Ovary (tissue), 3 donors: ENCODE results near the gene NOM1.

Source experiments
- CTCF ChIP-seq, 3 donors: fragments of 450-650 bp in 2 of 3; fragments of 200-600 bp in 1 of 3; IDR thresholded peaks; one replicate each; pipeline versions ENCODE4 v1.5.1 to v1.8.0; 2016 to 2022; ENCODE audit warnings: antibody characterized with exemption in 3 of 3, mild to moderate bottlenecking in 1 of 3
- EP300 ChIP-seq: sonication (generic); formaldehyde crosslinking; IDR thresholded peaks from one replicate; pipeline ENCODE4 v1.6.1; 2017; ENCODE audit warnings: antibody characterized with exemption
- POLR2A ChIP-seq: fragments of 450-650 bp; IDR thresholded peaks from one replicate; pipeline ENCODE4 v1.6.1; 2017; ENCODE audit warnings: antibody characterized with exemption, mild to moderate bottlenecking, moderate library complexity
- donor health status: DM: no; HTN: no; CAD: no.

GRCh38 chr7:157005456-157006204 is 56.1 kb downstream of the NOM1 start:
- TF ChIP-seq CTCF (IDR thresholded peaks at IDR 0.05): no peak
- no peak for TF ChIP-seq POLR2A
- TF ChIP-seq EP300: no peak
